HK-2 (cell line): ENCODE results near the gene COL28A1.
"Not testable (repeated sequence)": the region's sequence is repeated elsewhere in the genome, so short reads cannot be mapped to it uniquely, and the experiment has no call there.

Source experiments
- DNase-seq: peaks from one replicate; pipeline ENCODE4 v3.0.0-alpha.2; 2018; ENCODE audit not compliant: unreplicated experiment

COL28A1 gene

DNA sequence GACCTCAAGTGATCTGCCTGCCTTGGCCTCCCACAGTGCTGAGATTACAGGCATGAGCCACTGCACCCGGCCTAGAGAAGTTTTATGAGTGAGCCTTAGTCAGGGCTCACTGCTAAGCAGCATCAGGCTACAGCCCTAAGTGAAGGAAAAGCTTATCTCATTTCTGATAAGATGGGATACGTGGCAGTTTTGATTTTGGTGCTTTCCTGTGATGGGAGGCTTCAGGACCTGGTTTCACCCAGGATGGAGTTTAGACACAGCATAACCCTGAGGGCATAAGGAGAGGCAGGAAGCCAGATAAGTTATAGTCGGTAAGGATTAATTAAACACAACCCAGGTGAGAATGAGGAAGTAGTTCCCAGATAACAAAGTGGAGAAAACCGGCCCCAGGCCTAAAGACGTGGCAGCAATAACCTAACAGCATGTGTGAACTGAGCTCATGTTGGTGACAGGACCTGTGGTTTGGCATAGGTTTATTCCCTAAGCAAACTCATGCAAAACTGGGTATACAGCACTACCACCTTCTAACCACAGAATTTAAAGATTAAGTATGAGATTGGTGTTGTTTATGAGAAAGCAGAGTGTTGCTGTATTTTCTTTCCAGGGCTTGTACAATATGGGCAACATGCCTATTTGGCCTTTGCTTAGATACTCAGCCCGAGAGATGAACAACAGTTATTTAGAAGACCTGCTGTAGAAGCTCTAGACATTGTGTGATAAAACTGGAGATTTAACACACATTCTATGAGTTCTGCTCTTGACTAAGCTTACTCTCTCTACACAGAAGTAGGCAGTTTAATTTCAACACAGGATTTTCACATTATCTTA, 119.4 kb downstream of the COL28A1 start:
- no peak for DNase-seq

DNA sequence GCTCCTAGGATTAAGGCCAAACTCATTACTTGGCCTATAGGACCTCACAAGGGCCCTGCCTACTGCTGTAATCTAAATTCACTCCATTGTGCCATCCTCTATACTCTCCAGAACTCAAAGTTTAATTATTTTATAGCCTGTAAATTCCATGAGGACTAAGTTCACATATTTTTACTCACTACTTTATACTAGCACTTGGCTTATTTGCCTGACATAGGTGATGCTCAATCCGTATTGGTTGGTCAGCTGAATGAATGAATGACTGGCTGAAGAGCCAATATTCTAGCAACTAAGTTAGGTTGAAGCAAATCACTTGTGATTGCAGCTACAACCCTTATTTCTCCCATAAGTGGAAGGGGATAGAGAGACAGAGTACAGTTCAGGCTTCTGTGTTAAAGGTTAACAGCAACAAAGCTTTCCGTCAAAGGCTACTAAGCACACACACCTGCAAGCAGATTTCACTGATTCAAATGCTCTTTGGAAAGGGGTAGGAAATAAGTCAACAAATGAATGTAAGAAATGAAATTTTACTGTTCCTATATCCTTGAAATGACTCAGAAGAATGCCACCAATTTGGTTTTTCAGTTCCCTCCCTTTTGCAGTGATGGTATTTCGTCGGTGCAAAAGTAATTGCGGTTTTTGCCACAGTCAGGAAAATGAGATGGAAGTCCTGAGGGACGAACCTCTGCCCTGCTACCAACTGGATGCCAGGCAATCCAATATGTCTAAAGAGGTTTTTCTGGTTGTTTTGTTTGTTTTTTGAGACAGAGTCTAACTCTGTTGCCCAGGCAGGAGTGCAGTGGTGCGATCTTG, 120.7 kb downstream of the COL28A1 start:
- DNase-seq, result no peak

DNA sequence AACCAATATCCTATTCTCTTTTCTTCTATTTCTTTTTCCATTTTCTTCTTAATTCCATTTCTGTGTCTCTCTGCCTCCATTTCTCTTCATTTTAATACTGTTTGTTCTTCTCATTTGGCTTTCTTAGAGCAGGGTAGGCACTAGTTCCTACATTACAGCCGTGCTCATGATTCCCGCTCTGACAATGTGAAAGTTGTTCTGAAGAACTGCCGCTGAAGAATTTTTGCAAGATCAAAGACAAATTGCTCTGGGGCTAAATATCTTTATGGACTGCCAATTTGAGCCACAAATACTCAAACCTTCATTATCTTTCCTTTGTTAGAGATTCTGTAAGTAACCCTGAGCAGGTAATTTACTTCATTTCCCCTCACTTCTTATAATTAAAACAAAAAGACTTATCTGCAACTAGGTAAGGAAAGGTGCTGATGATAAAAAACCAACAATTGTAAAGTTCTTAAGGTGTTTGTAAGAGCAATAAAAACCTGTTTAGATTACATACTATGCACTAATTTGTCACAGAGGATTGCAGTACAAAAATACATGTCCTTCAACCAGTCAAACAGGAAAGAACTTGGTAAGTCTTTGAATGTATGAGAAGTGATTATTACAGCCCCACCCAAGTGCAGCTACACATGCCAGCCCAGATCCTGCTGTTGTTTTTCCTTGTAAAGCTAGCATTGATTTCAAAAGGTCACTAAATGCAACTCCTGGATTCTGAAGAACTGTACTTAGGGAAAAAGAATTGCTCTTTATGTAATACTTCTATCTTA, 127.5 kb downstream of the COL28A1 start:
- DNase-seq, result no peak

DNA sequence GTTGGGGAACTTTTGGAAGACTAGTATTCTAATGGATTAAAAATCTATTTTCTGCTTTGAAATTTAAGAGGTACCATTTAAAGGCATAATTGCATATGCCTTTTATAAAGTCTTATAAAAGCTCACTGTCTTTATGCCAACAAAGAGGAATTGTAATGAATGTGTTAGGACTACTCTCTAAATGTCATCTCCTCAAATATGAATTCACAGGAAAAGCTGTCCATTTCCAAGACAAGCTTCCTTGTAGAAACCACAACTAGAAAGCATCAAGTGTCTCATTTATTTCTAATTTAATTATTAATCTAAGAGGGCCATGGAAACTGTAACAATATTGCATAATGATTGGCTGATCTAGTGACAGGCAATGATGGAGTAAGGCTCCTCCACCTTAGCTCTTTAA, 130.2 kb downstream of the COL28A1 start:
- DNase-seq, result no peak

DNA sequence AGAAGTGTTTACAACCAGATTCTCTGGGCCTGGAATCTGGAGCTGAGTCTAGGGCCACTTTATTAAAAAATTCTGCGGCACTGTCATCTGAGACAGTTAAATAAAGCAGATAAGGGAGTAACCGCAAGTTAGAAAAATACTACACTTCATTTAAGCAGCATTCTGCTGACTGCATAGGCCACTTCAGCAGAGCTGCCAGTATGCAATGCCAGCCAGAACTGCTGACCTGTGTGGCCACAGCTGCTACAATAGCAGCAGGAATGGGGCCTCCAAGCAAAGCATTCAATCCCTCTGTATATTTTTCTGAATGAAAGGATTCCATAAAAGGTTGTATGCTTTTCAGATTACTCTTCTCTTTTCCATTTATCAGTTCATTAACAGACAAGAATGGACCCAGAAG, 136.0 kb downstream of the COL28A1 start:
- no peak for DNase-seq

DNA sequence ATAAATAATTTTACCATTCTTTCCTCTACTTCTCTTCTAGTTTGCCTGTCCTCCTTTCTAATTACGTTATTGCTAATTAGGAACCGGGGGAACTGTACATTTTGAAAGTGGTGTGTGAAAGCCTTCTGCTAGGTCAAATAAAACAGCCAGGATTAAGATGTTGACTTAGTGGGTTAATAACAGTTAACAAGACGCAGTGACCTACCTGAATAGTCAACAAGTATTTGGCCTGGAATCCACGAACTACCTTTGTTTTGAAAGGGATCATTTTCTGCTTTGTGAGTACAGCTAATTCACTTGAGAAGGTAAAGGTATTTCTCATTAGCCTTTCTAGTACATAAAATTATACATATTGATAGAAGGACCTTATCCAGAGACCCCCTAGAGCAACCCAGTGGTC, 139.9 kb downstream of the COL28A1 start:
- DNase-seq, result no peak

DNA sequence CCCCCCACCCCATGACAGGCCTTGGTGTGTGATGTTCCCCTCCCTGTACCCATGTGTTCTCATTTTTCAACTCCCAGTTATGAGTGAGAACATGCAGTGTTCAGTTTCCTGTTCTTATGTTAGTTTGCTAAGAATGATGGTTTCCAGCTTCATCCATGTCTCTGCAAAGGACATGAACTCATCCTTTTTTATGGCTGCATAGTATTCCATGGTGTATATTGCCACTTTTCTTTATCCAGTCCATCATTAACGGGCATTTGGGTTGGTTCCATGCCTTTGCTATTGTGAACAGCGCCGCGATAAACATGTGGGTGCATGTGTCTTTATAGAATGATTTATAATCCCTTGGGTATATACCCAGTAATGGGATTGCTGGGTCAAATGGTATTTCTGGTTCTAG, 147.5 kb downstream of the COL28A1 start:
- not testable (repeated sequence) for DNase-seq

DNA sequence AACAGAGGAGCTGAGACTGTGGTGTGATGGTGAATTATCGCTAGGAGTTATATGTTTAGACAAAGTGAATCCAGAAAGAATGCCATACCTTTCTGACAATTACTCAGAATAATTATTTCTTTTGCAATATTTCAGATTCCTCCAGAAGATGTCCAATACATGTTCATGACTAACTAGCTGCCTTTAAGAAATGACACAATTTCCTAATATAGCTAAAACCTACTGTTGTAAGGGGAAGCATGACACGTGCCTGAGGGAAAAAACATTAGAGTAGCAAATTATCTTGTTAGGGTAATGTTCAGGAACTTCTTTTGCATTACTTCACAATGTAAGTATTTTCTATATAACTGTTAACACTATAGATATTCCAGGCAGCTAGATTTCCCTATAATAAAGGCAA, 150.3 kb downstream of the COL28A1 start:
- DNase-seq, result no peak

DNA sequence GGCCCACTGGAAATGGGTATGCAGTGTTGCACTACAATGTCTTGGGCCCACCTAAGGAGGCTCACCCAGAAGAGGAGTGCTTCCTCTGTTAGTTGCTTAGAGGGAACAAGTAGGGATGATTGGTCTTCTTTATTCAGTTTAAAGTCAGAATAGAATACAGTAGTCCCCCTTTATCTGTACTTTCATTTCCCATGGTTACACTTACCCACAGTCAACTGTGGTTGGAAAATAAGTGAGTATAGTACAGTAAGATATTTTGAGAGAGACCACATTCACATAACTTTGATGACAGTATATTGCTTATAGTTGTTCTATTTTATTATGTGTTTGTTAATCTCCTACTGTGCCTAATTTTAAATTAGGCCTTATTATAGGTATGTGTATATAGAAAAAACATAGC, 151.4 kb downstream of the COL28A1 start:
- DNase-seq, result no peak

DNA sequence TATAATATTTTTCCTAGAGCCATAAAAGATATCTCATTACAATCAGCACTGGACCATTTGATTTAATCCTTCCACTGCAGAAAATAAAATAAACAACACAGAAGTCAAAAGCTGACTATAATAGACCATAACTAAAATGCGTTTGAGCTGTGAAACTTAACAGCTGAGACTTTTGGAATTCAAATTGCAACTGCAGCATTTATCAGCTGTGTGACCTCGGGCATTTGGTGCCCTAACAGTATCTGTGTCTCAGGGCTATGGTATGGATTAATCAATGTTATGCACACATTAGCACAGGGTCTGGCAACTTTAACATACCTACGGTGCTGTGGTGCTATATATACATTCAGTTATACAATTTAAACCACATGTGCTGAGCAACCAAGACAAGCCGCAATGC, 160.1 kb downstream of the COL28A1 start:
- no peak for DNase-seq

DNA sequence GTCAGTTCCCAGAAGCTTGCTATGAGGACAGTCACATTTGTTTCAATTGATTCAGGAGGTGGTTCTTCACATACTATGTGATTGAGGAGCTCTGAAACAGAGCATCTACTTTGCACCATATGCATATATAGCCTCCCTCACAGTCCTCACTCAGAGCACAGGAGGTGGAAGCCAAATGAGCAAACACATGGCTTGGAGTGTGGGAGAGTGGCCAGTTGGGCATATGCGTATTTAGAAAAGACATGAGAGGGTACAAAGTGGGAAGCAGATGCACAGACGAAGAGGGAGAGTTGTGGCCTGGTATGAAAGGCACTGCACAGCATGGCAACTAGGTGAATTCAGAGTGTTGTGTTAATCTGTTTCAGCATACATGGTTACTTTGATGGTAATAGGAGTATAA, 165.6 kb downstream of the COL28A1 start:
- DNase-seq, result no peak

DNA sequence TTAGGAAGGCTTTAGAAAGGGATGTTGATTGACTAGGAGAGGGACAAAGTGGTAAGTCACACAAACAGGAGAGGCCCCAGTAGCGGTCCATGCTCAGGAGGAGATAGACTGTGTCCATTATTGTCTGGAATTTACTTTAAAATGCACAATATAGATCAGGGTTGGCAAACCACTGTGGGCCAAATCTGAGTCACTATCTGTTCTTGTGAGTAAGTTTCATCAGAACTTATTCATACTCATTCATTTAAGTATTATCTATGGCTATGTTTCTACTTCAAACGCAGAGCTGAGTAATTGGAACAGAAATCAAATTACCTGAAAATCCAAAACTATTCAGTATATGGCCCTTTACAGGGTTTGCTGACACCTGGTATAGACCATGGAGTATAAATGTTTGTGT, 166.5 kb downstream of the COL28A1 start:
- DNase-seq, result no peak

DNA sequence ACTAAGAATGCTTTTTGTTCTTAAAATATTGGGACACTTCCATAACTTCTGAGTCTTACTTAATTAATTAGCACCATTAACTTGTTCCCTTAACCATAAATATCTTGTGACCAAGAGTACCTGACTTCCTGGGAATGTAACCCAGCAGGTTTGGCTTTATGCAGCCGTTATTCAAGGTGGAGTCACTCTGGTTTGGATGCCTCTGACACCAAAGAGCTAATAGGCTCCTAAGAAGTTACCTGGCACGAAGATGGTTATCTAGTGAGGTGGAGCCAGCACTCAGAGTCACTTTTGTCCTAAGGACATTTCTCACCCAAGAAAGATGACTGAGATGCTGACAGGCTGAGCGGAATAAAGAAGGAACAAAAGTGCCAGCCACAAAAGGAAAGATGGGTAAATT, 181.0 kb downstream of the COL28A1 start:
- no peak for DNase-seq

DNA sequence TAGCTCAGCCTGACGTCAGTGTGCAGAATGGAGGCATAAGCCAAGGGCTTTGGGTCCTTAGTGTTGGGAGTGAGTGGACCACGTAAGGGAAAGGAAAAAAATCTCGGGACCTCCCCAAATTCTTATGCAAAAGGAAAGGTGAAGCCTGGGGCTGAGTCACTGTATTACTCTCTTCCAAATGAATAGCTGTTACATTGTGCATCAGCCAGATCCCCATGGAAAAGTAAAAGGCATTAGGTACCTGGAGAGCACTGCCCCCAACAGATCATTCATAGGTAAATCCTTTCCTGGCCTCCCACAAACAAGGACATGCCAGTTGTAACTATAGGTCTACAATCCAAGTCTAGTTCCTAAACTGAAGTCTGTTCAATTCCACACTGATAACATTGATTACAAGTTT, 182.8 kb downstream of the COL28A1 start:
- DNase-seq, result no peak

DNA sequence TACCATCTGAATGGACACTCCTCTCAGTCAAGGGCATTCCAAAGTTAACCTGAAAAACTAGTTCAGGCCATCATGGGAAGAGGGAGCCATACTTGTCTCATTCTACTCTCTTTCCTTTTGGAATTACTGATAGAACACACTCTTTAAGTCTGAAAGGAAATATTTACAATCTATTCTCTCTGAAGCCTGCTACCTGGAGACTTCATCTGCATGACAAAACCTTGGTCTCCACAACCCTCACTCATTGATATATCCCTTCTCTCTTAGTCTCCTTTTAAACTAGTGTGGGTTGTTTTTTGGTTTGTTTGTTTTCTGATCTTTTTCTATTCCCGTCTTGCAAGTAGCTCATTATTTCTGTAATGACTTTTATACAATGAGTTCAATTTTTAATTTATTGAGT, 183.8 kb downstream of the COL28A1 start:
- no peak for DNase-seq

DNA sequence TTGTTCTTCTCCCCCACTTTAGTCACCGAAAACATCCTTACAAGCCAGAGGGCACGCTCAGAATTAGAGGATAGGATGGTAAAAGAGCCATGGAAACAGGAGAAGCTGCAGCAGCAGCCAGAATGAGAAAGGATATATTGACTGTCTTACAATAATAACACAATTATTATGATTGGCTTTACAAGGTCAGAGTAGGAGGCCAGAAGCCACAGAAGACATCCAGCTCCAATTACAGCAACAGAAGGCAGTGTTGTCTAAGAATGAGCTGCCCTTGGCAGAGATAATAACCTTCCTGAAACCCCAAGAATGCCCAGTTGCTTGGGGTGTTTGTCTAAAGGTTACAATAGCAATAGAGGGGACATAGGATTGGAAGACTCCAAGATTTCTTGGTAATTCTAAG, 184.5 kb downstream of the COL28A1 start:
- DNase-seq, result no peak

DNA sequence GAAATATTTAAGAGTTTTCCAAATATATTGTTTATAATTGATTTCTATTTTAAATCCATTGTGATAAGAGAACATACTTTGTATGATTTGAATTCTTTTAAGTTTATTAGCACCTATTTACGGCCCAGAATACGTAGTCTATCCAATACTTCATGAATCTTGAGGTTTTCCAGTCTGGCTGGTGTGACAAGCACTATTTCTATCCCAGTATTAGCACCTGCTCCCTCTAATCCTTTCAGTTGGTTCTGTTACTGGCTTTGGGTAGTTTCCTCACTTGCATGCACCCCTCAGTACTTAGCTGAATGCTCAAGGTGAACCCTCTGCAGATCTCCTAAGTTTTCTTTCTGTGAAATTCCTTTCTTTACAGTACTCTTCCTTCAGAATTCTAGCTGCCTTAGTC, 186.5 kb downstream of the COL28A1 start:
- DNase-seq, result no peak

DNA sequence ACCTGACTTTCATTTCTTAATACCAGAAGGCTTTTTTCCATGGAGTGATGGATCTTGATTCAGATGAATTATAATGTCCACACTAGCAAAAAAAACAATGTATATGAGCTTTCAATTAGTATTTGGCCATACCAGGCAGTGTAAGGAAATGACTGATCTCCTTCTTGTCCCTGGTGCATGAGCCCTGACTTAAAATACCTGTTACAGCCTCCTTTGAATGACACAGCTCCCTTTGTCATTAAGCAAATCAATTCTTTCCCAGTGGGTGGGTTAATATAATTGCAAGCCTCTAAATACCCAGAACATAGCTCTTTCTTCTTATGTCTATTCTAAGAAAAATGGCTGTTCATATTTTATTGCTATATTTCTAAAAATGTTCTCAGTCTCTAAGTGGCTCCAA, 188.6 kb downstream of the COL28A1 start:
- DNase-seq, result no peak

DNA sequence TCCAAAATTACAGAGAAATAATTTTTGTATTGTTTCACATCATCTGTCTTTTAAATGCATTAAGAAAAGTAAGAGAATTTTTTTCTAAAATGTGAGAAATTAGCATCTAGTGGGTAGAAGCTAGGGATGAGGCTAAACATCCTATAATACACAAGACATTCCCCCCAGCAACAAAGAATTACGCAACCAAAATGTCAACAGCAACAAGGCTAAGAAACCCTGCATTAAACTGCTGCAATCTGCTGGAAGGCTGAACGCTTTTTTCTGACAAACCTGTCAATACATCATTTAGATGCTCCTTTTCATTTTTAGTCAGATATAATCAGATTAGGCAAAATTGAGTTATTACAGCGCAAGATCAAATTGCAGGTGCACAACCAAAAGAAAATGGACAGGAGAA, 191.1 kb downstream of the COL28A1 start:
- DNase-seq, result no peak

DNA sequence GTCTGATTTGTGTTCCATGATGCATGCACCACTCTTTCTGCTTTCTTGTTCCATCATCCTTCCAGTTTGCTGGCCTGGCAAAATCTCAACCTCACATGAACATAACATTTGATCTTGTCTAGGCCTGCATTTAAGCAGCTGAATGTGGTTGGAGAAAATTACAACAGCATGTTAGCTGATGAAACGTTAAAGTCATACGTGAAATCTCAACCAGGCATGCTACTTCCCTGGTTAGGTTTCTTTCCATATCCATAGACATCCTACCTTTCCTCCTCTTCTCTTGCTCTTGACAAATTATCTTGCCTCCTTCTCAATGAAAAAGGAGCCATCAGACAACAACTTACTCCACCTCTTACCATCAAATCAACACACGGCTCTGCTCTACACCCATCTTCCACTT, 199.8 kb downstream of the COL28A1 start:
- no peak for DNase-seq

DNA sequence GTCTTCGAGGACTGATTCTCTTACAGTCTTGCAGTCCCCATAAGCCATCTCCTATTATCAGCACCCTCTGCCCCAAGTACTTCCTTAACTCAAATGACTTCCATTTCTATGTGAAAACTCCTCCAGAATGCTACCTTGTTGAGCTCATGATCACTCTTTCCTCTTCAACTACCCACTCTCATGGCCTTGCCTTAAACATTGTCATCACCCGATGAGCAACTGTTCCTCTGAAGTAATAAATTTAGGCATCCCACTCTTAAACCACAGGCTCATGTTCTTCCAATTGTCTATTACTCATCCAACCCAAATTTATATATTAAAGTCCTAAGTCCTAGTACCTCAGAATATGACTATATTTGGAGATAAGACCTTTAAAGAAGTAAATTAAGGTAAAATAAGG, 200.5 kb downstream of the COL28A1 start:
- no peak for DNase-seq

DNA sequence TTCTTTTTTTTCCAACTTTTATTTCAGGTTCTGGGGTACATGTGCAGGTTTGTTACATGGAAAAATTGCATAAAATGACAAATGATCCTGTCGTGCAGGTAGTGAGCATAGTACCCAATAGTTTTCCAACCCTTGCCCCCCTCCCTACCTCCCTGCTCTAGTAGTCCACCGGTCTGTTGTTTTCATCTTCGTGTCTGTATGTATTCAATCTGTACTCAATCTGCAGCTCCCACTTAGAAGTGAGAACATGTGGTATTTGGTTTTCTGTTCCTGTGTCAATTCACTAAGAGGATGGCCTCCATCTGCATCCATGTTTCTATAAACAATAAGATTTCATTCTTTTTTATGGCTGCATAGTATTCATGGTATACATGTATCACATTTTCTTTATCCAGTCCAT, 202.1 kb downstream of the COL28A1 start:
- DNase-seq, result no peak

DNA sequence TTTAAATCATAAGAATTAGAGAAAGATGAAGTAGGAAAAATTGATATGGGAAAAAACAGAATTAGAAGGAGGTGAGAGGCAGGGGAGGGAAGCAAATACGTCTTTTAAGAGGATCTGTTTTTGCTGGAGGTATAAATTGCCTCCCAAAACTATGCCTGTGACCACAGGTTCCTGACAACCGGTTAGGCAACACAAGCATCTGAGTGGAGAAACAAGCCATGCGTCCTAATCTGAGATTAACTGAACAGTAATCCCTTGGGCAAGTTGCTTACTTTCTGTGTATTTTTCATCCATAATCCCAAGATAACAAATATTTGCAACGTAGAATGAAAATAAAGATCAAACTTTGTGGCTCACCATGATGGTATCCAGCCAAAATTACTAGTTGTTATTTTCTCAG, 204.2 kb downstream of the COL28A1 start:
- no peak for DNase-seq
